Measurements from ENCODE around the gene HBZ.
"Not testable (repeated sequence)": the region's sequence is repeated elsewhere in the genome, so short reads cannot be mapped to it uniquely, and the experiment has no call there.

Gene HBZ

DNA sequence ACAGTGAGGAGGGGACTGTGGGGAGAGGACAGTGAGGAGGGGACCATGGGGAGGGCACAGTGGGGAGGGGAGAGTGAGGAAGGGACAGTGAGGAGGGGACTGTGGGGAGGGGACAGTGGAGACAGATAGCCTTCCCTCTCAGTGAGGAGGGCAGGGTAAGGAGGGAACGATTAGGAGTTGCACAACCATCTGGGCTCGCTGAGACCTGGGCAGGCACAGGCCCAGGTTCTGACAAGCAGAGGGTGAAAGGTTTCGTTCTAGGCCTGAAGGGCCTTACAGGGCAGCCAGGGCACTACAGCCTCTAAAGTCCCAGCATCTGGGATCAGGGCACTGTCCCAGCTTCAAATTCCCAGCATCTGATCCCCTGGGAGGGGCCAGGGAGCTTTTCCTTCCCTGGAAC lies 11.3 kb downstream of the HBZ start:
- DNase-seq (ENCODE audit: insufficient read length, low spot score); FAIRE-seq: not testable (repeated sequence)

DNA sequence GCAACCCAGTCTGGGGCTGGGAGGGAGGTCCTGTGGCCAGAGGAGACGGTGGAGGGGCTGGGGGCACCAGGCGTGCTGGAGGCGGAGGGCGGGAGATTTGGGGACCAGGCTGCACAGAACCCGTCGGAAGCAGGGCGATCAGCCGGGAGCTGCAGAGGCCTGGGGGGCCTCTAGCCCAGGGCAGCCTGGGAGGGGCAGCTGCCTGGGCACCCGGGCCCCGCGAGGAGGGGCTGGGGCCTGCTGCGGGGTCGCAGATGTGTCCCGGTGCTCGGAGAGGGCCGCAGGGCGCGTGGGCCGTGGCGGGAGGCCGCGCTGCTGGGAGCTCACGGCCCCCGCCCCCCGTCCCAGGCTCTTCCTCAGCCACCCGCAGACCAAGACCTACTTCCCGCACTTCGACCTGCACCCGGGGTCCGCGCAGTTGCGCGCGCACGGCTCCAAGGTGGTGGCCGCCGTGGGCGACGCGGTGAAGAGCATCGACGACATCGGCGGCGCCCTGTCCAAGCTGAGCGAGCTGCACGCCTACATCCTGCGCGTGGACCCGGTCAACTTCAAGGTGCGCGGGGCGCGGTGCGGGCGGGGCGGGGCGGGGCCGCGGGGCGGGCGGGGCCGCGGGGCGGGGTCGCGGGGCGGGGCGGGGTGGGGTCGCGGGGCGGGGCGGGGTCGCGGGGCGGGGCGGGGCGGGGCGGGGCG lies 11.8 kb downstream of the HBZ start:
- not testable (repeated sequence) for DNase-seq (ENCODE audit: insufficient read length, low spot score); FAIRE-seq

DNA sequence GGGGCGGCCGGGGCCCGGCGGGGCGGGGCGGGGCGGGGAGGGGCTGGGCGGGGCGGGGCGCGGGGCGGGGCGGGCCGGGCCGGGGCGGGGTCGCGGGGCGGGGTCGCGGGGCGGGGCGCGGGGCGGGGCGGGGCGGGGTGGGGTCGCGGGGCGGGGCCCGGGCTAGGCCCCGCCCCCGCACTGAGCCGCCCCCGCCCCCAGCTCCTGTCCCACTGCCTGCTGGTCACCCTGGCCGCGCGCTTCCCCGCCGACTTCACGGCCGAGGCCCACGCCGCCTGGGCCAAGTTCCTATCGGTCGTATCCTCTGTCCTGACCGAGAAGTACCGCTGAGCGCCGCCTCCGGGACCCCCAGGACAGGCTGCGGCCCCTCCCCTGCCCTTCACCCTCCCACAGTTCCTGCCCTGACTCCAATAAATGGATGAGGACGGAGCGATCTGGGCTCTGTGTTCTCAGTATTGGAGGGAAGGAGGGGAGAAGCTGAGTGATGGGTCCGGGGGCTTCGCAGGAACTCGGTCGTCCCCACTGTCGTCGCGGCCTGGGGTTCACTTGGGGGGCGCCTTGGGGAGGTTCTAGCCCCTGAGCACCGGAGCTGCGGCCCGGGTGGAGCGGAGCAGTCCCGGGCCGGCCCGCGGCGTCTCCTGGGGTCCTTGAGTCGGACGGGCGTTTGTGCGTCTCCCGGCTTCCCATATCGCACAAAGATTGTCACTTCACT lies 12.5 kb downstream of the HBZ start:
- DNase-seq (ENCODE audit: insufficient read length, low spot score) (no peak), FAIRE-seq (no peak)

DNA sequence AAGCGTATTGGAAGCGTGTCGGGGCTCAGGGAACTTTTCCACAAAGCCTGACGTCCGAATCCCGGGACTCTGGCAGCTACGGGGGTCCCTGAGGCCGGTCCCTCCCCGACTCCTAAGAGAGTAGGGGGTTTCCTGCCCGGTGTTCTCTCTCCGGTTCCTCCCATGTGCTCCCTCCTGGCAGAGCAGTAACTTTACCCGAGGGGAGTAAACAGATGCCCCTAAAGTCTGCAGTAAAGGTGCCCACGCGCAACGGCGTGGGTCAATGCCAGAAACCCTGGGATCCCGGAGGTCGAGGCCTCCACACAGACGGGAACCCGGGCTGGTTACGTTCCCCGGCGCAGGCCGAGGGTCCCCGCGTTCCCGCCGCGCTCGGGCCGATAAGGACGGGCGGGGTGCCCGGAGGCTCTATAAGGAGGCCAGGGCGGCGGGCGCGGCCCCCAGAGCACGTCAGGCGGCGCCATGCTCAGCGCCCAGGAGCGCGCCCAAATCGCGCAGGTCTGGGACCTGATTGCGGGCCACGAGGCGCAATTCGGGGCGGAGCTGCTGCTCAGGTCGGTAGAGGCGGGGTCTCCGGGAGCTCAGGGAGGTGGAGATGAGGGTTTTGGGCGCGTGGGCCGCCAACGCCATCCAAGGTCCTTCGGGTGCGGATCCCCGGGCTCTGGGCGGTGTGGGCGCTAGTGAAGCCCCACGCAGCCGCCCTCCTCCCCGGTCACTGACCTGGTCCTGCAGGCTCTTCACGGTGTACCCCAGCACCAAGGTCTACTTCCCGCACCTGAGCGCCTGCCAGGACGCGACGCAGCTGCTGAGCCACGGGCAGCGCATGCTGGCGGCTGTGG lies 13.3 kb downstream of the HBZ start, which contains the start of gene HBM:
Gene HBM, plus strand, starts transcription at position 440 of the 836 bp plus-strand sequence. Its CDS starts 20 bp downstream, at position 460.
- FAIRE-seq: no peak
- no peak for DNase-seq (ENCODE audit: insufficient read length, low spot score)

DNA sequence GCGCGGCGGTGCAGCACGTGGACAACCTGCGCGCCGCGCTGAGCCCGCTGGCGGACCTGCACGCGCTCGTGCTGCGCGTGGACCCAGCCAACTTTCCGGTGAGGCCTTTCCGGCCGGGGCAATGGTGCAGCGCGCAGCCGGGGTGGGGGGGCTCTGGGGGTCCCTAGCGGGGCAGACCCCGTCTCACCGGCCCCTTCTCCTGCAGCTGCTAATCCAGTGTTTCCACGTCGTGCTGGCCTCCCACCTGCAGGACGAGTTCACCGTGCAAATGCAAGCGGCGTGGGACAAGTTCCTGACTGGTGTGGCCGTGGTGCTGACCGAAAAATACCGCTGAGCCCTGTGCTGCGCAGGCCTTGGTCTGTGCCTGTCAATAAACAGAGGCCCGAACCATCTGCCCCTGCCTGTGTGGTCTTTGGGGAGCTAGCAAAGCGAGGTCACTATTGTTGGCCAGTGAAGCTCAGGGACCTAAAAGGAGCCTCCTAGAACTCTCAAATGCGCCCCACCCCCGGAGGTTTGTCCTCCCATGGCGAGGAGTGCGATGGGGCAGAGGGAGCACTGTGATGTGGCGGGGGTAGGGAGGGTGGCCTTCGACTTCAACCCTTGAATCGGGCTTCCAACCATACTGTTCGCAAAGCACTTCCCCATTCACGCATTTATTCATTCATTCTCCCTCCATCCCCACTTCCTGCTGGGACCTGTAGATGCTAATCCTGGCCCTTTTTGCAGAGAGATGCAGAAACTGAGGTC lies 14.1 kb downstream of the HBZ start:
- no peak for FAIRE-seq
- DNase-seq (ENCODE audit: insufficient read length, low spot score): no peak

DNA sequence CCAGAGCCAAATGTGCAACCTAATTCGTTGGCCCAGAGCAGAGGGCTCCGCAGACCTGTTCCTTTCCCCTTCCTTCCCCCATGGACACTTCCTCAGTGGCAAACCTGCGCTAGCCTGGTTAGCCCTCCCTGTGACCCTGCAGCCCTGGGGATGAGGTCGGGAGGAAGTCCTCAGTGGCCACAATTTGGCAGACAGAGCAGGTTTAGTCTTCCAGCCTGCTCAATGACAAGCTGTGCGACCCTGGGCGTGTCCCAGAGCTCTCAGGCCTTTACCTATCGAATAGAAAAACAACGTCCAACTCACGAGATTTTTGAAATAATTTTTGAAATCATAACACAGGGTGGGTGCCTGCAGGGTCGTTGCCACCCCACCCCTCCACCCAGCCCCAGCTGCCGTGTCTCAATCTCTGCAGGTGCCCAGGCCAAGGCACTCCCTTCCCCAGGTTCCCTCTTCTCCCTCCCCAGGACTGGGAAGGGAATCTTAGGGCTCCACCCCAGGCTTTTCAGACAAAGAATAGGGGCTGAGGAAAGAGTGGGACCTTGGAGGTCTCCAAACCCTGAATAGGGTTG lies 14.8 kb downstream of the HBZ start:
- DNase-seq (ENCODE audit: insufficient read length, low spot score) (no peak), FAIRE-seq (no peak)

DNA sequence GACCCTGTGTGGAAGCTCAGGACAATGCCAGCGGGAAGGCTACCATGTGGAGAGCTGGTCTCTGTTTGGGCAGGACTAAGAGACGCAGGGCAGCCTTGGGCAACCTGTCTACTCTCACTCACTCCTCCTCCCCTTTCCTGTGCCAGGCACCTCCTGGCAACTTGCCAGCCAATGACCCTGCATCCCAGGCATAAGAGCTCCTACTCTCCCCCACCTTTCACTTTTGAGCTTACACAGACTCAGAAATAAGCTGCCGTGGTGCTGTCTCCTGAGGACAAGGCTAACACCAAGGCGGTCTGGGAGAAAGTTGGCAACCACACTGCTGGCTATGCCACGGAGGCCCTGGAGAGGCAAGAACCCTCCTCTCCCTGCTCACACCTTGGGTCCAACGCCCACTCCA lies 16.0 kb downstream of the HBZ start:
- DNase-seq (ENCODE audit: insufficient read length, low spot score): no peak

DNA sequence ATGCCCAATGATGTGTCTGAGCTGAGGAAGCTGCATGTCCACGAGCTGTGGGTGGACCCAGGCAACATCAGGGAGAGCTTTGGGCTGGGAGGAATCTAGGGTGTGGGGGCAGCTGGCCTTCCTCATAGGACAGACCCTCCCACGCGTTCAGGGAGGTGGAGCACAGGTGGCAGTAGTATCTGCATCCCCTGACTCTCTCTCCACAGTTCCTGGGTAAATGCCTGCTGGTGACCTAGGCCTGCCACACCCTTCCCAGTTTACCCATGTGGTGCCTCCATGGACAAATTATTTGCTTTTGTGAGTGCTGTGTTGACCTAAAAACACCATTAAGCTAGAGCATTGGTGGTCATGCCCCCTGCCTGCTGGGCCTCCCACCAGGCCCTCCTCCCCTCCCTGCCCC lies 16.6 kb downstream of the HBZ start:
- FAIRE-seq: no peak
- DNase-seq (ENCODE audit: insufficient read length, low spot score): no peak

More for the DNA sequence above, 16.0 kb downstream of the HBZ start:
- FAIRE-seq: no peak

DNA sequence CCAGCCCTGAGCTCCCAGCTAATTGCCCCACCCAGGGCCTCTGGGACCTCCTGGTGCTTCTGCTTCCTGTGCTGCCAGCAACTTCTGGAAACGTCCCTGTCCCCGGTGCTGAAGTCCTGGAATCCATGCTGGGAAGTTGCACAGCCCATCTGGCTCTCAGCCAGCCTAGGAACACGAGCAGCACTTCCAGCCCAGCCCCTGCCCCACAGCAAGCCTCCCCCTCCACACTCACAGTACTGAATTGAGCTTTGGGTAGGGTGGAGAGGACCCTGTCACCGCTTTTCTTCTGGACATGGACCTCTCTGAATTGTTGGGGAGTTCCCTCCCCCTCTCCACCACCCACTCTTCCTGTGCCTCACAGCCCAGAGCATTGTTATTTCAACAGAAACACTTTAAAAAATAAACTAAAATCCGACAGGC lies 17.7 kb downstream of the HBZ start:
- not testable (repeated sequence) for DNase-seq (ENCODE audit: insufficient read length, low spot score); FAIRE-seq

DNA sequence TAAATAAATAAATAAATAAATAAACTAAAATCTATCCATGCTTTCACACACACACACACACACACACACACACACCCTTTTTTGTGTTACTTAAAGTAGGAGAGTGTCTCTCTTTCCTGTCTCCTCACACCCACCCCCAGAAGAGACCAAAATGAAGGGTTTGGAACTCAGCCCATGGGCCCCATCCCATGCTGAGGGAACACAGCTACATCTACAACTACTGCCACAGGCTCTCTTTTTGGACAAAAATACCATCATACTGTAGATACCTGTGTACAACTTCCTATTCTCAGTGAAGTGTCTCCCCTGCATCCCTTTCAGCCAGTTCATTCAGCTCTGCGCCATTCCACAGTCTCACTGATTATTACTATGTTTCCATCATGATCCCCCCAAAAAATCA lies 18.3 kb downstream of the HBZ start:
- DNase-seq (ENCODE audit: insufficient read length, low spot score) (no peak), FAIRE-seq (no peak)

DNA sequence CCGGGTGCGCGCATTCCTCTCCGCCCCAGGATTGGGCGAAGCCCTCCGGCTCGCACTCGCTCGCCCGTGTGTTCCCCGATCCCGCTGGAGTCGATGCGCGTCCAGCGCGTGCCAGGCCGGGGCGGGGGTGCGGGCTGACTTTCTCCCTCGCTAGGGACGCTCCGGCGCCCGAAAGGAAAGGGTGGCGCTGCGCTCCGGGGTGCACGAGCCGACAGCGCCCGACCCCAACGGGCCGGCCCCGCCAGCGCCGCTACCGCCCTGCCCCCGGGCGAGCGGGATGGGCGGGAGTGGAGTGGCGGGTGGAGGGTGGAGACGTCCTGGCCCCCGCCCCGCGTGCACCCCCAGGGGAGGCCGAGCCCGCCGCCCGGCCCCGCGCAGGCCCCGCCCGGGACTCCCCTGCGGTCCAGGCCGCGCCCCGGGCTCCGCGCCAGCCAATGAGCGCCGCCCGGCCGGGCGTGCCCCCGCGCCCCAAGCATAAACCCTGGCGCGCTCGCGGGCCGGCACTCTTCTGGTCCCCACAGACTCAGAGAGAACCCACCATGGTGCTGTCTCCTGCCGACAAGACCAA lies 20.0 kb downstream of the HBZ start, which contains the start of gene HBA2:
Gene HBA2, plus strand, starts transcription at position 503 of the 568 bp plus-strand sequence. Its CDS starts 37 bp downstream, at position 540.
- DNase-seq (ENCODE audit: insufficient read length, low spot score); FAIRE-seq: not testable (repeated sequence)

DNA sequence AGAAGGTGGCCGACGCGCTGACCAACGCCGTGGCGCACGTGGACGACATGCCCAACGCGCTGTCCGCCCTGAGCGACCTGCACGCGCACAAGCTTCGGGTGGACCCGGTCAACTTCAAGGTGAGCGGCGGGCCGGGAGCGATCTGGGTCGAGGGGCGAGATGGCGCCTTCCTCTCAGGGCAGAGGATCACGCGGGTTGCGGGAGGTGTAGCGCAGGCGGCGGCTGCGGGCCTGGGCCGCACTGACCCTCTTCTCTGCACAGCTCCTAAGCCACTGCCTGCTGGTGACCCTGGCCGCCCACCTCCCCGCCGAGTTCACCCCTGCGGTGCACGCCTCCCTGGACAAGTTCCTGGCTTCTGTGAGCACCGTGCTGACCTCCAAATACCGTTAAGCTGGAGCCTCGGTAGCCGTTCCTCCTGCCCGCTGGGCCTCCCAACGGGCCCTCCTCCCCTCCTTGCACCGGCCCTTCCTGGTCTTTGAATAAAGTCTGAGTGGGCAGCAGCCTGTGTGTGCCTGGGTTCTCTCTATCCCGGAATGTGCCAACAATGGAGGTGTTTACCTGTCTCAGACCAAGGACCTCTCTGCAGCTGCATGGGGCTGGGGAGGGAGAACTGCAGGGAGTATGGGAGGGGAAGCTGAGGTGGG lies 20.9 kb downstream of the HBZ start:
- DNase-seq (ENCODE audit: insufficient read length, low spot score); FAIRE-seq: not testable (repeated sequence)

DNA sequence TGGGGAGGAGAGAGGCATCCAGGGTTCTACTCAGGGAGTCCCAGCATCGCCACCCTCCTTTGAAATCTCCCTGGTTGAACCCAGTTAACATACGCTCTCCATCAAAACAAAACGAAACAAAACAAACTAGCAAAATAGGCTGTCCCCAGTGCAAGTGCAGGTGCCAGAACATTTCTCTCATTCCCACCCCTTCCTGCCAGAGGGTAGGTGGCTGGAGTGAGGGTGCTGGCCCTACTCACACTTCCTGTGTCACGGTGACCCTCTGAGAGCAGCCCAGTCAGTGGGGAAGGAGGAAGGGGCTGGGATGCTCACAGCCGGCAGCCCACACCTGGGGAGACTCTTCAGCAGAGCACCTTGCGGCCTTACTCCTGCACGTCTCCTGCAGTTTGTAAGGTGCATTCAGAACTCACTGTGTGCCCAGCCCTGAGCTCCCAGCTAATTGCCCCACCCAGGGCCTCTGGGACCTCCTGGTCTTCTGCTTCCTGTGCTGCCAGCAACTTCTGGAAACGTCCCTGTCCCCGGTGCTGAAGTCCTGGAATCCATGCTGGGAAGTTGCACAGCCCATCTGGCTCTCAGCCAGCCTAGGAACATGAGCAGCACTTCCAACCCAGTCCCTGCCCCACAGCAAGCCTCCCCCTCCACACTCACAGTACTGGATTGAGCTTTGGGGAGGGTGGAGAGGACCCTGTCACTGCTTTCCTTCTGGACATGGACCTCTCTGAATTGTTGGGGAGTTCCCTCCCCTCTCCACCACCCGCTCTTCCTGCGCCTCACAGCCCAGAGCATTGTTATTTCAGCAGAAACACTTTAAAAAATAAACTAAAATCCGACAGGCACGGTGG lies 21.7 kb downstream of the HBZ start:
- FAIRE-seq; DNase-seq (ENCODE audit: insufficient read length, low spot score): not testable (repeated sequence)

DNA sequence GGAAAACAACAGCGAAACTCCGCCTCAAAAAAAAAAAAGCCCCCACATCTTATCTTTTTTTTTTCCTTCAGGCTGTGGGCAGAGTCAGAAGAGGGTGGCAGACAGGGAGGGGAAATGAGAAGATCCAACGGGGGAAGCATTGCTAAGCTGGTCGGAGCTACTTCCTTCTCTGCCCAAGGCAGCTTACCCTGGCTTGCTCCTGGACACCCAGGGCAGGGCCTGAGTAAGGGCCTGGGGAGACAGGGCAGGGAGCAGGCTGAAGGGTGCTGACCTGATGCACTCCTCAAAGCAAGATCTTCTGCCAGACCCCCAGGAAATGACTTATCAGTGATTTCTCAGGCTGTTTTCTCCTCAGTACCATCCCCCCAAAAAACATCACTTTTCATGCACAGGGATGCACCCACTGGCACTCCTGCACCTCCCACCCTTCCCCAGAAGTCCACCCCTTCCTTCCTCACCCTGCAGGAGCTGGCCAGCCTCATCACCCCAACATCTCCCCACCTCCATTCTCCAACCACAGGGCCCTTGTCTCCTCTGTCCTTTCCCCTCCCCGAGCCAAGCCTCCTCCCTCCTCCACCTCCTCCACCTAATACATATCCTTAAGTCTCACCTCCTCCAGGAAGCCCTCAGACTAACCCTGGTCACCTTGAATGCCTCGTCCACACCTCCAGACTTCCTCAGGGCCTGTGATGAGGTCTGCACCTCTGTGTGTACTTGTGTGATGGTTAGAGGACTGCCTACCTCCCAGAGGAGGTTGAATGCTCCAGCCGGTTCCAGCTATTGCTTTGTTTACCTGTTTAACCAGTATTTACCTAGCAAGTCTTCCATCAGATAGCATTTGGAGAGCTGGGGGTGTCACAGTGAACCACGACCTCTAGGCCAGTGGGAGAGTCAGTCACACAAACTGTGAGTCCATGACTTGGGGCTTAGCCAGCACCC lies 22.8 kb downstream of the HBZ start:
- FAIRE-seq: no peak
- no peak for DNase-seq (ENCODE audit: insufficient read length, low spot score)

DNA sequence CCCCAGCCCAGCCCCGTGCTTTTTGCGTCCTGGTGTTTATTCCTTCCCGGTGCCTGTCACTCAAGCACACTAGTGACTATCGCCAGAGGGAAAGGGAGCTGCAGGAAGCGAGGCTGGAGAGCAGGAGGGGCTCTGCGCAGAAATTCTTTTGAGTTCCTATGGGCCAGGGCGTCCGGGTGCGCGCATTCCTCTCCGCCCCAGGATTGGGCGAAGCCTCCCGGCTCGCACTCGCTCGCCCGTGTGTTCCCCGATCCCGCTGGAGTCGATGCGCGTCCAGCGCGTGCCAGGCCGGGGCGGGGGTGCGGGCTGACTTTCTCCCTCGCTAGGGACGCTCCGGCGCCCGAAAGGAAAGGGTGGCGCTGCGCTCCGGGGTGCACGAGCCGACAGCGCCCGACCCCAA lies 23.6 kb downstream of the HBZ start:
- FAIRE-seq; DNase-seq (ENCODE audit: insufficient read length, low spot score): not testable (repeated sequence)

DNA sequence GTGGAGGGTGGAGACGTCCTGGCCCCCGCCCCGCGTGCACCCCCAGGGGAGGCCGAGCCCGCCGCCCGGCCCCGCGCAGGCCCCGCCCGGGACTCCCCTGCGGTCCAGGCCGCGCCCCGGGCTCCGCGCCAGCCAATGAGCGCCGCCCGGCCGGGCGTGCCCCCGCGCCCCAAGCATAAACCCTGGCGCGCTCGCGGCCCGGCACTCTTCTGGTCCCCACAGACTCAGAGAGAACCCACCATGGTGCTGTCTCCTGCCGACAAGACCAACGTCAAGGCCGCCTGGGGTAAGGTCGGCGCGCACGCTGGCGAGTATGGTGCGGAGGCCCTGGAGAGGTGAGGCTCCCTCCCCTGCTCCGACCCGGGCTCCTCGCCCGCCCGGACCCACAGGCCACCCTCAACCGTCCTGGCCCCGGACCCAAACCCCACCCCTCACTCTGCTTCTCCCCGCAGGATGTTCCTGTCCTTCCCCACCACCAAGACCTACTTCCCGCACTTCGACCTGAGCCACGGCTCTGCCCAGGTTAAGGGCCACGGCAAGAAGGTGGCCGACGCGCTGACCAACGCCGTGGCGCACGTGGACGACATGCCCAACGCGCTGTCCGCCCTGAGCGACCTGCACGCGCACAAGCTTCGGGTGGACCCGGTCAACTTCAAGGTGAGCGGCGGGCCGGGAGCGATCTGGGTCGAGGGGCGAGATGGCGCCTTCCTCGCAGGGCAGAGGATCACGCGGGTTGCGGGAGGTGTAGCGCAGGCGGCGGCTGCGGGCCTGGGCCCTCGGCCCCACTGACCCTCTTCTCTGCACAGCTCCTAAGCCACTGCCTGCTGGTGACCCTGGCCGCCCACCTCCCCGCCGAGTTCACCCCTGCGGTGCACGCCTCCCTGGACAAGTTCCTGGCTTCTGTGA lies 24.3 kb downstream of the HBZ start, which contains the start of gene HBA1:
Gene HBA1, plus strand, starts transcription at position 204 of the 906 bp plus-strand sequence. Its CDS starts 37 bp downstream, at position 241.
- DNase-seq (ENCODE audit: insufficient read length, low spot score); FAIRE-seq: not testable (repeated sequence)

All from GM19239 (cell line).